Neural crest cell (in vitro differentiated cells): ENCODE measurements around the gene FRRS1L. TPM values are rescaled to one million over a fixed set of nuclear protein-coding genes. Genes with fewer than 3 reads are reported as not detected.

Source experiments
- DNase-seq: peaks from one replicate; pipeline ENCODE4 v3.0.0; 2021; ENCODE audit warnings: low read depth, mixed read lengths, low spot score
- H3K27ac Mint-ChIP-seq: one replicate; pipeline ENCODE4 v1.8.0; 2021; ENCODE audit warnings: mild to moderate bottlenecking, mixed read lengths; ENCODE audit not compliant: unreplicated experiment
- H3K27me3 Mint-ChIP-seq: 2 replicates; pipeline ENCODE4 v1.8.0; 2021; ENCODE audit warnings: low read depth, mild to moderate bottlenecking, mixed read lengths
- H3K36me3 Mint-ChIP-seq: 2 replicates; pipeline ENCODE4 v1.8.0; 2021; ENCODE audit warnings: low read depth, mild to moderate bottlenecking, mixed read lengths
- H3K4me1 Mint-ChIP-seq: 2 replicates; pipeline ENCODE4 v1.8.0; 2021; ENCODE audit warnings: mixed read lengths
- H3K4me3 Mint-ChIP-seq: one replicate; pipeline ENCODE4 v1.8.0; 2021; ENCODE audit warnings: mild to moderate bottlenecking, mixed read lengths
- H3K9me3 Mint-ChIP-seq: 2 replicates; pipeline ENCODE4 v1.8.0; 2021; ENCODE audit warnings: mixed read lengths
- CTCF ChIP-seq: fragments of 200-600 bp; sonication (generic); conservative IDR thresholded peaks from 2 replicates; pipeline ENCODE4 v1.5.0; 2021; ENCODE audit warnings: antibody characterized with exemption, mild to moderate bottlenecking
- total RNA-seq: library from RNA; stranded (reverse); gene quantifications from 2 replicates; pipeline ENCODE4 v1.2.1, GENCODE V29; 2021

Gene FRRS1L
- total RNA-seq, 1 donor from 2014 or later = 3.4 TPM

DNA sequence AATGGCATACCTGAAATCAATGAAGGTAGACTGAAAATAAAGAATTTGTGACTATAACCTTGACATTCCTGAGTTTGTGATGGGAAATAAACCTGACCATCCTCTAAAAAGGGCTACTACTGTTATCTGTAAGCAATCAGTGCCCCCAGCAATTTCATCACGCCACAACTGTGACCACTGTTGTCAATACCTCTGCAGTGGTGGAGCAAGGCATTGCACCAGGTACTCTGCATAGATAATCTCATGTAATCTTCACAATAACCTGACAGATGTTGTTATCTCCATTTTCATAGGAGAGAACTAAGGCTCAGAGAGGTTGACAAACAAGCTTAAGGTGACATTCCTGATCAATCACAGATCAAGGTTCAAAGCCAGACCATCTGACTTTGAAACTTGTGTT, 38.5 kb upstream of the FRRS1L start:
- H3K27me3 Mint-ChIP-seq = no peaks in the 10 kb centered on the region
- no peak overlapping the region for H3K27ac Mint-ChIP-seq
- no peak for DNase-seq
- no peak overlapping the region for H3K4me3 Mint-ChIP-seq
- TF ChIP-seq CTCF = peak; percentile 27
- H3K4me1 Mint-ChIP-seq = no peaks in the 10 kb centered on the region
- no peaks in the 10 kb centered on the region for H3K36me3 Mint-ChIP-seq
- peaks cover 3% of the 10 kb centered on the region for H3K9me3 Mint-ChIP-seq

- H3K36me3 Mint-ChIP-seq = no peaks in the 10 kb centered on the region
- H3K27ac Mint-ChIP-seq = no peak overlapping the region
Measured at GRCh38 chr9:109203761-109204360, 36.8 kb upstream of the FRRS1L start.

DNA sequence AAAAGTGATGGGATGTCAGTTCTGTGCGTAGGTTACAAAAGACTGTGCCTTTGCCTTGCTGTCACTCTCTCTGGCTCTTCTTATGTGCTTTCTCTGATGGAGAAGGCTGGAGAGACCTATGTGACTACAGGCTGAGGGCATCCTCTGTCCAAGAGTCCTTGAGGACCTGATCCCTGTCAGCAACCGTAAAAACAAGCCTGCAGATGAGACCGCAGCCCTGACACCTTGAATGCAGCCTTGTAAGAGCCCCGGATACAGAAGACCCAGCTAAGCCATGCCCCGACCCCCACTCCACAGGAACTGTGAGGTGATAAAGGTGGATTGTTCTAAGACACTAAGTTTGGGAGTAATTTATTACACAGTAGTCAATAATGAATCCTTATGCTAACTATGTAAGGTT, 32.6 kb upstream of the FRRS1L start:
- DNase-seq = no peak
- Mint-ChIP-seq H3K36me3 (no peaks in the 10 kb centered on the region), H3K4me3 (no peak overlapping the region), H3K9me3 (peaks cover 3% of the 10 kb centered on the region), H3K4me1 (no peaks in the 10 kb centered on the region), H3K27ac (no peak overlapping the region), H3K27me3 (peaks cover 7% of the 10 kb centered on the region)
- no peak for TF ChIP-seq CTCF

More at GRCh38 chr9:109203761-109204360, 36.8 kb upstream of the FRRS1L start:
- H3K9me3 Mint-ChIP-seq = peaks cover 3% of the 10 kb centered on the region
- no peak for TF ChIP-seq CTCF
- H3K4me1 Mint-ChIP-seq = no peaks in the 10 kb centered on the region
- H3K4me3 Mint-ChIP-seq = no peak overlapping the region
- peaks cover 7% of the 10 kb centered on the region for H3K27me3 Mint-ChIP-seq
- no peak for DNase-seq

DNA sequence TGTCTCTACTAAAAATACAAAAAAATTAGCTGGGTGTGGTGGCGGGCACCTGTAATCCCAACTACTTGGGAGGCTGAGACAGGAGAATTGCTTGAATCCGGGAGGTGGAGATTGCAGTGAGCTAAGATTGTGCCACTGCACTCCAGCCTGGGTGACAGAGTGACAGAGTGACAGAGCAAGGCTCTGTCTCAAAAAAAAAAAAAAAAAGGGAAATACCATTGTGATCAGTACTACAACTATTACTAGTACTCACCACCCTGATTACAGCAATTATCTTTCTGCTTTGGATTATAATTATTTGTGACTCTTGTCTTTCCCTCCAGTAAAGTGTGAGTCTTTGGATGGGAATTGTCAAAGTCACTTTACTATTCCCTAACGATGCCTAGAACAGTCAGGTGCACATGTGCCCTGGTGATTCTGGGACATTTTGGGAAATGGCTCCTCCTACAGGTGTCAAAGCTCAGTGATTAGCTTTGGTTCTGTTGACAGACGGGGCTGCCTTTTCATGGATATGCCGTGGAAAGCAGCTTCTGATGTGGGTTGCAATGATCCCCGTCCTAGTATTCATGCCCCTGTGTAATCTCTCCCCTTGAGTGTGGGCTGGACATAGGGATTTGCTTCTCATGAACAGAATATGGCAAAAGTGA, 31.8 kb upstream of the FRRS1L start:
- Mint-ChIP-seq H3K27ac (no peak overlapping the region), H3K36me3 (no peaks in the 10 kb centered on the region), H3K27me3 (peaks cover 7% of the 10 kb centered on the region), H3K4me1 (no peaks in the 10 kb centered on the region), H3K4me3 (no peak overlapping the region), H3K9me3 (peaks cover 3% of the 10 kb centered on the region)
- TF ChIP-seq CTCF = no peak
- DNase-seq = no peak

- TF ChIP-seq CTCF = no peak
- Mint-ChIP-seq H3K27ac (no peak overlapping the region), H3K9me3 (no peaks in the 10 kb centered on the region), H3K36me3 (no peaks in the 10 kb centered on the region), H3K27me3 (no peaks in the 10 kb centered on the region), H3K4me1 (no peaks in the 10 kb centered on the region), H3K4me3 (no peak overlapping the region)
- no peak for DNase-seq
Measured at GRCh38 chr9:109193974-109194556, 27.0 kb upstream of the FRRS1L start.
